GM12873 (cell line): ENCODE results near the gene SNAI3.
A peak's percentile ranks its signal among the peaks of the same experiment; 100 is the strongest.

Experiments
- TF ChIP-seq, protein P1 (sequence below): IDR thresholded peaks from 2 replicates; pipeline ENCODE4 v1.5.1; 2012; ENCODE audit warnings: low read depth, mild to moderate bottlenecking, moderate library complexity, low read length, control low read depth; ENCODE audit not compliant: insufficient read depth; ENCODE audit errors: missing control alignments

SNAI3 gene

GRCh38 chr16:88686062-88686438 is 257 bp downstream of the SNAI3 start:
- TF ChIP-seq, protein P1, sequence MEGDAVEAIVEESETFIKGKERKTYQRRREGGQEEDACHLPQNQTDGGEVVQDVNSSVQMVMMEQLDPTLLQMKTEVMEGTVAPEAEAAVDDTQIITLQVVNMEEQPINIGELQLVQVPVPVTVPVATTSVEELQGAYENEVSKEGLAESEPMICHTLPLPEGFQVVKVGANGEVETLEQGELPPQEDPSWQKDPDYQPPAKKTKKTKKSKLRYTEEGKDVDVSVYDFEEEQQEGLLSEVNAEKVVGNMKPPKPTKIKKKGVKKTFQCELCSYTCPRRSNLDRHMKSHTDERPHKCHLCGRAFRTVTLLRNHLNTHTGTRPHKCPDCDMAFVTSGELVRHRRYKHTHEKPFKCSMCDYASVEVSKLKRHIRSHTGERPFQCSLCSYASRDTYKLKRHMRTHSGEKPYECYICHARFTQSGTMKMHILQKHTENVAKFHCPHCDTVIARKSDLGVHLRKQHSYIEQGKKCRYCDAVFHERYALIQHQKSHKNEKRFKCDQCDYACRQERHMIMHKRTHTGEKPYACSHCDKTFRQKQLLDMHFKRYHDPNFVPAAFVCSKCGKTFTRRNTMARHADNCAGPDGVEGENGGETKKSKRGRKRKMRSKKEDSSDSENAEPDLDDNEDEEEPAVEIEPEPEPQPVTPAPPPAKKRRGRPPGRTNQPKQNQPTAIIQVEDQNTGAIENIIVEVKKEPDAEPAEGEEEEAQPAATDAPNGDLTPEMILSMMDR = no peak

- TF ChIP-seq, protein P1 = peak; percentile 73
These were observed 898 bp downstream of the SNAI3 start for GRCh38 chr16:88685156-88686061.

GRCh38 chr16:88684569-88685155 is 1.6 kb downstream of the SNAI3 start:
- TF ChIP-seq, protein P1 = no peak

DNA sequence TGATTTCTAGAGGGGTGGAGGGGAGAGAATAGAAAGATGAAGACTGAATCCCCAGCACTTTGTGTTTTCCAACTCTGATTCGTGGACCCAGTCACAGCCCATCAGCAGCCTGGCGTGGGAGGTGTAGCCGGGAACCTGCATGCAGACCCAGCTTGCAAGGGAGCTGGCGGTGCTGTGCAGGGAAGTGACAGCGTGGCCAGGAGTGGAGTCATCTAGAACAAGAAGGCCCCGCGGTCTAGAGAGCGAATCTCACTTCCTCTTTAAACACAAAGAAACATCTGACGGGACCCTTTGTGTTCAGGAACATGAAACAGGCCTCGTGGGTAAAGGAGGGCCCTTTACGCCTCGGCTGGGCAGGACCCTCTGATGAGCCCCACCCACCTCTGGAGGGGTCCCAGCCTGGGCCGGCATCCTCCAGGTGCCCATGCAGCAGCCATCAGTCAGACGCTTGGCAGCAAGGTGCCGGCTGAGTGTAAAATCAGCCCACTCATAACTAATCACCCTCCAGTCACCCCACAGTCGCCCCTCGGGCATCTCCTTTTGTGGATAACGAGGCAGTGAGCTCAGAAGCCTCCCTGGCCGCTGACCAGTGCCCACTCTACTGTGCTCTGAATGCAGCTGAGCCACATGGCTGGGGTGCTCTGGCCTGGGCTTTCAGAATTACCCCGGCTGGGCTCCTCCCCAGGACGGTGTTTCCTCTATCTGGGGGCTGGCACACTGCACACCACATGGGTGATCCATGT is 4.4 kb downstream of the SNAI3 start:
- TF ChIP-seq, protein P1 = no peak

DNA sequence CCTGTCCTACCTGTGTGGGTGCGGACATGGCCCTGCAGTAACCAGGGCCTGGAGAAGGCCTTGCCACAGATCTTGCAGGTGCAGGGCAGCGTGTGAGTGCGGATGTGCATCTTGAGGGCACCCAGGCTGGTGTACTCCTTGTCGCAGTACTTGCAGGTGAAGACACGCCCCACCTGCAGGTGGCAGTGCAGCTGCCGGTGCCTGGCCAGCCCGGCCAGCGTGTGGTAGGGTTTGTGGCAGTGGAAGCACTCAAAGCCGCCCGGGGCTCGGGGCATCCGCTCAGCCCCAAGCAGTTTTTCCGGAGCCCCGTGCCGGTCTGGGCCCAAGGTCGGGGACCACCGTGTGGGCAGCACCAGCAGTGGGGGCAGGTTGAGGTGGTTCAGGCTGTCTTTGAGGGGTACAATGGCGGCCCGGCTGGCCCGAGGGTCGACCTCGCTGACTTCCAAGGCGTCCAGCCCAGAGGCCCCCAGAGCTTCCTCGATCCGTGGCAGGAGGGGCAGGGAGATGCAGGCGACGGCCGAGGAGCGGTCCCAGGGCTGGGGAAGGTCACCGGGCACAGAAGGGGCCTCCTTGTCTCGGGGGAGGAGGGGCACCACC is 5.1 kb downstream of the SNAI3 start:
- TF ChIP-seq, protein P1 = peak; percentile 82

GRCh38 chr16:88680554-88681083 is 5.7 kb downstream of the SNAI3 start:
- TF ChIP-seq, protein P1 = no peak
